ENCODE data around the gene OXA1L.

- TF ChIP-seq CTCF (conservative IDR thresholded peaks at IDR 0.05) (no peak), ZFX (IDR thresholded peaks at IDR 0.05) (no peak)
These were observed 45.3 kb upstream of the OXA1L start for GRCh38 chr14:22721213-22721612.
